ENCODE measurements around the gene OR10J5.

OR10J5 gene

DNA sequence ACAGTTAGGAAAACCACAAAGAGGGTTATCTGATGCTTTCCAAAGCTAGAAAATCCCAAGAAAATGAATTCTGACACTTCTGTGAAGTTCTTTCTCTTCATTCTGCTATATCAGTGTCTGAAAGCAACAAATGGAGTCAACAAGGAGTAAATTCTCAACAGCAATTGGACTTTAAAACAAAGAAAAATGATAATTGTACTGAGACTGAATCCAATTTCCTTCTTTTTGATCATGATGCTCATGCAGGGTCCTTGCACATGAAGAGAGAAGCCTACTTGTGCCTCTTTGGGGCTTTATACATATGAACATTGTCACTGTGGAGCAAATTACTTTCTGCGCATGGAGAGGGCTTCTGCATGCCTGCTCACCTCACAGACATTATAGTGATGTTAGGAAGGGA, at the start of gene OR10J5:
Gene OR10J5, minus strand, starts transcription at position 101 of the 400 bp plus-strand sequence. Its CDS starts 0 bp downstream, at position 101.
- Histone ChIP-seq H3K36me3 (ENCODE audit: control insufficient read depth, insufficient read depth, low read length) (no peaks in the 10 kb centered on the region), H3K9ac (ENCODE audit: low read length) (no peak within 1 kb of the TSS), H3K27me3 (ENCODE audit: control insufficient read depth, insufficient read depth, low read length) (no peaks in the 10 kb centered on the region), H3K9me3 (ENCODE audit: control insufficient read depth, low read length) (no peaks in the 10 kb centered on the region), H3K4me3 (ENCODE audit: low read length) (no peak within 1 kb of the TSS), H3K4me1 (ENCODE audit: control insufficient read depth, insufficient read depth, low read length) (no peaks in the 10 kb centered on the region)

GRCh38 chr1:159584536-159584935, 48.7 kb upstream of the OR10J5 start:
- Histone ChIP-seq H3K9ac (ENCODE audit: low read length) (no peak overlapping the region), H3K9me3 (ENCODE audit: control insufficient read depth, low read length) (no peaks in the 10 kb centered on the region), H3K27me3 (ENCODE audit: control insufficient read depth, insufficient read depth, low read length) (no peaks in the 10 kb centered on the region), H3K36me3 (ENCODE audit: control insufficient read depth, insufficient read depth, low read length) (no peaks in the 10 kb centered on the region), H3K4me1 (ENCODE audit: control insufficient read depth, insufficient read depth, low read length) (no peaks in the 10 kb centered on the region), H3K4me3 (ENCODE audit: low read length) (no peak overlapping the region)

- Histone ChIP-seq H3K4me1 (ENCODE audit: control insufficient read depth, insufficient read depth, low read length) (no peaks in the 10 kb centered on the region), H3K4me3 (ENCODE audit: low read length) (no peak overlapping the region), H3K9ac (ENCODE audit: low read length) (no peak overlapping the region), H3K36me3 (ENCODE audit: control insufficient read depth, insufficient read depth, low read length) (no peaks in the 10 kb centered on the region), H3K27me3 (ENCODE audit: control insufficient read depth, insufficient read depth, low read length) (no peaks in the 10 kb centered on the region), H3K9me3 (ENCODE audit: control insufficient read depth, low read length) (no peaks in the 10 kb centered on the region)
These were observed 45.6 kb upstream of the OR10J5 start for GRCh38 chr1:159581422-159581821.

GRCh38 chr1:159580340-159580739, 44.5 kb upstream of the OR10J5 start:
- Histone ChIP-seq H3K36me3 (ENCODE audit: control insufficient read depth, insufficient read depth, low read length) (no peaks in the 10 kb centered on the region), H3K9ac (ENCODE audit: low read length) (no peak overlapping the region), H3K4me1 (ENCODE audit: control insufficient read depth, insufficient read depth, low read length) (no peaks in the 10 kb centered on the region), H3K4me3 (ENCODE audit: low read length) (no peak overlapping the region), H3K9me3 (ENCODE audit: control insufficient read depth, low read length) (no peaks in the 10 kb centered on the region), H3K27me3 (ENCODE audit: control insufficient read depth, insufficient read depth, low read length) (no peaks in the 10 kb centered on the region)

- no peaks in the 10 kb centered on the region for H3K27me3 ChIP-seq (ENCODE audit: control insufficient read depth, insufficient read depth, low read length)
- no peaks in the 10 kb centered on the region for H3K36me3 ChIP-seq (ENCODE audit: control insufficient read depth, insufficient read depth, low read length)
- H3K9ac ChIP-seq (ENCODE audit: low read length): no peak overlapping the region
- H3K9me3 ChIP-seq (ENCODE audit: control insufficient read depth, low read length): no peaks in the 10 kb centered on the region
- H3K4me1 ChIP-seq (ENCODE audit: control insufficient read depth, insufficient read depth, low read length): no peaks in the 10 kb centered on the region
- no peak overlapping the region for H3K4me3 ChIP-seq (ENCODE audit: low read length)
These were observed 41.6 kb upstream of the OR10J5 start for GRCh38 chr1:159577446-159577845.

DNA sequence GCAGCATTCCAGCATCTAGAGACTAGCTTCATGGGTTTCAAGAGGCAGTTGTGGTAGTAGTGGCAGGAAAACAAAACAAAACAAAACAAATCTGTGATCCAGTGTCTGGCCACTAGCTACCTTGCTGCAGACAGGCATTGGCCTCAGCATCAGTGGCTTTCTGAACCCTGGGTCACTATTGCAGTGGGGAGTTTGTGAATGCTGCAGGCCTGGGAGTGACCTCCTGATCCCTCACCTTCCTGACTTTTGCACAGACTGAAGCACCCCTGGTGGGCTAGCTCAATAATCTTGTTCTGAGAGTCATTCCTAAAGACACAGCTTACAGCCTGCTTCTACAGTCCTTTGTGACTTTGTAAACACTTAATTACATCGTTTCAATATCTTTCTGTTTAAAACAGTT, 26.9 kb upstream of the OR10J5 start:
- H3K9me3 ChIP-seq (ENCODE audit: control insufficient read depth, low read length): no peaks in the 10 kb centered on the region
- H3K9ac ChIP-seq (ENCODE audit: low read length): no peak overlapping the region
- H3K4me1 ChIP-seq (ENCODE audit: control insufficient read depth, insufficient read depth, low read length): no peaks in the 10 kb centered on the region
- no peaks in the 10 kb centered on the region for H3K36me3 ChIP-seq (ENCODE audit: control insufficient read depth, insufficient read depth, low read length)
- no peaks in the 10 kb centered on the region for H3K27me3 ChIP-seq (ENCODE audit: control insufficient read depth, insufficient read depth, low read length)
- H3K4me3 ChIP-seq (ENCODE audit: low read length): no peak overlapping the region

GRCh38 chr1:159561497-159561896, 25.7 kb upstream of the OR10J5 start:
- H3K36me3 ChIP-seq (ENCODE audit: control insufficient read depth, insufficient read depth, low read length): no peaks in the 10 kb centered on the region
- H3K4me3 ChIP-seq (ENCODE audit: low read length): no peak overlapping the region
- H3K9me3 ChIP-seq (ENCODE audit: control insufficient read depth, low read length): no peaks in the 10 kb centered on the region
- no peak overlapping the region for H3K9ac ChIP-seq (ENCODE audit: low read length)
- no peaks in the 10 kb centered on the region for H3K27me3 ChIP-seq (ENCODE audit: control insufficient read depth, insufficient read depth, low read length)
- no peaks in the 10 kb centered on the region for H3K4me1 ChIP-seq (ENCODE audit: control insufficient read depth, insufficient read depth, low read length)

DNA sequence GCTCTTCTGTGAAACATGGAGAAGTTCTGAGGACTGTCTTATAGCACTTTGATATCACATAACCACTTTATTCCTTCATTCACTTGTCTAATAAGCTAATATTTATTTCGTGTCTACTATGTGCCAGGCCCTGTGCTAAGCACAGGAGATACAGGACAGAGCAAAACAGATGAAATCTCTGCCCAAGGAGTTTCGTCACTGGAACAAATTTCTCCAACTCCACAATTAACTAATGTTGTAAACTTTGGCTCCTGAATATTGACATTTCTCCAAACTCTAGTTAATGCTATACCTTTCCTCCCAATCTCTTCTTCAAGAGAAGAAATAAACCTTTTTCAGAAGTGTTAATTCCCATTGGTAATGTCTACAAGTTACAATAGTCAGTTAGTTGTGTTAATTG, 24.8 kb upstream of the OR10J5 start:
- H3K36me3 ChIP-seq (ENCODE audit: control insufficient read depth, insufficient read depth, low read length): no peaks in the 10 kb centered on the region
- H3K4me1 ChIP-seq (ENCODE audit: control insufficient read depth, insufficient read depth, low read length): no peaks in the 10 kb centered on the region
- H3K9me3 ChIP-seq (ENCODE audit: control insufficient read depth, low read length): no peaks in the 10 kb centered on the region
- no peaks in the 10 kb centered on the region for H3K27me3 ChIP-seq (ENCODE audit: control insufficient read depth, insufficient read depth, low read length)
- H3K9ac ChIP-seq (ENCODE audit: low read length): no peak overlapping the region
- no peak overlapping the region for H3K4me3 ChIP-seq (ENCODE audit: low read length)

DNA sequence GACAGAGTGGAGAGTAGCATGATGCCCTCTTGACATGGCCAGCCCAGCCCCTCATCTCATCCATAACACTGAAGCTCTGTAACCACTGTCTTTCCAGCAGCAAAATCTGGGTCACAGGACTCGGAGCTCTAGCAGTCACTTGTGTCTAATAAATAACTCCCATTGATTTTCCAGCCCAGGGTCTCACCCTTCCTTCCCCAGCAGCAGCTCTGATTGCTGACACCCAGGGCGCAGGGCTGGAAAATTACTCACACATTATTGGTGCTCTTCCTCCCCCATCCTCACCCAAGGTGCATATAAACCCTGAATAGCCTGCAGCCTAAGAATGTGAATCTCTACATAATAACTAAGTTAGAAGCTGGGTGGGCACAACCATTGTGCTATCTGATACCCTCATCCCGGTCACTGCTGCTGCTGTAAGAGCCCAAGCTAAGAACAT, 21.1 kb upstream of the OR10J5 start:
- Histone ChIP-seq H3K27me3 (ENCODE audit: control insufficient read depth, insufficient read depth, low read length) (no peaks in the 10 kb centered on the region), H3K9ac (ENCODE audit: low read length) (no peak overlapping the region), H3K4me1 (ENCODE audit: control insufficient read depth, insufficient read depth, low read length) (no peaks in the 10 kb centered on the region), H3K4me3 (ENCODE audit: low read length) (no peak overlapping the region), H3K36me3 (ENCODE audit: control insufficient read depth, insufficient read depth, low read length) (no peaks in the 10 kb centered on the region), H3K9me3 (ENCODE audit: control insufficient read depth, low read length) (no peaks in the 10 kb centered on the region)

GRCh38 chr1:159554696-159555095, 18.9 kb upstream of the OR10J5 start:
- H3K4me3 ChIP-seq (ENCODE audit: low read length): no peak overlapping the region
- no peaks in the 10 kb centered on the region for H3K36me3 ChIP-seq (ENCODE audit: control insufficient read depth, insufficient read depth, low read length)
- no peaks in the 10 kb centered on the region for H3K27me3 ChIP-seq (ENCODE audit: control insufficient read depth, insufficient read depth, low read length)
- no peak overlapping the region for H3K9ac ChIP-seq (ENCODE audit: low read length)
- H3K9me3 ChIP-seq (ENCODE audit: control insufficient read depth, low read length): no peaks in the 10 kb centered on the region
- H3K4me1 ChIP-seq (ENCODE audit: control insufficient read depth, insufficient read depth, low read length): no peaks in the 10 kb centered on the region

GRCh38 chr1:159554261-159554660, 18.5 kb upstream of the OR10J5 start:
- no peaks in the 10 kb centered on the region for H3K27me3 ChIP-seq (ENCODE audit: control insufficient read depth, insufficient read depth, low read length)
- H3K9me3 ChIP-seq (ENCODE audit: control insufficient read depth, low read length): no peaks in the 10 kb centered on the region
- no peak overlapping the region for H3K9ac ChIP-seq (ENCODE audit: low read length)
- no peak overlapping the region for H3K4me3 ChIP-seq (ENCODE audit: low read length)
- H3K36me3 ChIP-seq (ENCODE audit: control insufficient read depth, insufficient read depth, low read length): no peaks in the 10 kb centered on the region
- no peaks in the 10 kb centered on the region for H3K4me1 ChIP-seq (ENCODE audit: control insufficient read depth, insufficient read depth, low read length)

DNA sequence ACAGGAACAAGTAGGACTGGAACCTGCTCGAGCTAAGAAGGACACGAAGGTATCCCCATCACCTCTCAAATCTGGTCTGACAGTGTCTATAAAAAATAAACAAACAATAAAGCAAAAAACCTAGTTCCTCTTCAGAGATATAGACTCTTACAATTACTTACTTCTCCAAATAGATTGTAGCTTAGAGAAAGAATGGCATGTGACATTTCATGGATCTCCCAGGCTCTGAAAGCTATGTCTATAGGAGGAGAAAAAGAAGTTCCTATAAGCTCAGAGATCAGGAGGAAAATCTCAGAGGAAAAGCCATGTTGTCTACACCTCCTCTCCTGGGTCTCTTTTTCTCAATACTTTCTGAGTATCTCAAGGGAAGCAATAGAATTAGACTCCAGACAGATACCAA, 12.3 kb upstream of the OR10J5 start:
- Histone ChIP-seq H3K27me3 (ENCODE audit: control insufficient read depth, insufficient read depth, low read length) (no peaks in the 10 kb centered on the region), H3K4me3 (ENCODE audit: low read length) (no peak overlapping the region), H3K9me3 (ENCODE audit: control insufficient read depth, low read length) (no peaks in the 10 kb centered on the region), H3K9ac (ENCODE audit: low read length) (no peak overlapping the region), H3K36me3 (ENCODE audit: control insufficient read depth, insufficient read depth, low read length) (no peaks in the 10 kb centered on the region), H3K4me1 (ENCODE audit: control insufficient read depth, insufficient read depth, low read length) (no peaks in the 10 kb centered on the region)

DNA sequence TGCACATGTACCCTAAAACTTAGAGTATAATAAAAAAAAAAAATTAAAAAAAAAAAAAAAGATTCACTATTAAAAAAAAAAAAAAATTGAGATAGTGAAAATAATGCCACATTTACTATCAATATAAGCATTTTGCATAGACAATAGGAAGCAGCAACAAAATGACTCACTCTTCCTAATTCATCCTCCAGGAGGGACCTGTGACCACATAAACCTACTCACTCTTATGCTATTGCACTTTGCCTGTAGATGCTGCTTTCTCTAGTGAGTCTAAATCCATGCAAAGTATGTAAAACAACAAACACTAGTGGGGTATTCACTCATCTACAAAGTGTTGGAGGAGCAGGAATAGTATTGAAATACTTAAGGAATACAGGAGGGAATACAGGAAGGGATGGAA, 2.9 kb downstream of the OR10J5 start:
- H3K36me3 ChIP-seq (ENCODE audit: control insufficient read depth, insufficient read depth, low read length): no peaks in the 10 kb centered on the region

More for the DNA sequence above, 2.9 kb downstream of the OR10J5 start:
- no peak overlapping the region for H3K4me3 ChIP-seq (ENCODE audit: low read length)
- H3K9ac ChIP-seq (ENCODE audit: low read length): no peak overlapping the region
- H3K9me3 ChIP-seq (ENCODE audit: control insufficient read depth, low read length): no peaks in the 10 kb centered on the region
- H3K4me1 ChIP-seq (ENCODE audit: control insufficient read depth, insufficient read depth, low read length): no peaks in the 10 kb centered on the region
- no peaks in the 10 kb centered on the region for H3K27me3 ChIP-seq (ENCODE audit: control insufficient read depth, insufficient read depth, low read length)

Measured in mucosa of stomach (tissue), 1 donor.